ENCODE results near the gene COX19. TPM values are rescaled to one million over a fixed set of nuclear protein-coding genes. Genes with fewer than 3 reads are reported as not detected.

The COX19 gene
- total RNA-seq, 1 donor, result 10.9 TPM

- Histone ChIP-seq H4K20me1 (ENCODE audit: insufficient read depth, low read length) (peaks cover 56% of the 10 kb centered on the region), H3K27me3 (ENCODE audit: insufficient read depth, low read length) (no peaks in the 10 kb centered on the region), H2AFZ (ENCODE audit: low read length) (no peak overlapping the region), H3K79me2 (ENCODE audit: insufficient read depth, low read length) (peaks cover 85% of the 10 kb centered on the region), H3K4me3 (ENCODE audit: insufficient read depth, low read length) (no peak overlapping the region), H3K36me3 (ENCODE audit: insufficient read depth, low read length) (peaks cover 9% of the 10 kb centered on the region), H3K4me1 (ENCODE audit: insufficient read depth, low read length) (no peaks in the 10 kb centered on the region), H3K27ac (ENCODE audit: low read depth, low read length) (no peak overlapping the region), H3K9me3 (ENCODE audit: low read depth, low read length) (no peaks in the 10 kb centered on the region), H3K4me2 (ENCODE audit: insufficient read depth, low read length) (no peak overlapping the region)
- TF ChIP-seq, protein P1, sequence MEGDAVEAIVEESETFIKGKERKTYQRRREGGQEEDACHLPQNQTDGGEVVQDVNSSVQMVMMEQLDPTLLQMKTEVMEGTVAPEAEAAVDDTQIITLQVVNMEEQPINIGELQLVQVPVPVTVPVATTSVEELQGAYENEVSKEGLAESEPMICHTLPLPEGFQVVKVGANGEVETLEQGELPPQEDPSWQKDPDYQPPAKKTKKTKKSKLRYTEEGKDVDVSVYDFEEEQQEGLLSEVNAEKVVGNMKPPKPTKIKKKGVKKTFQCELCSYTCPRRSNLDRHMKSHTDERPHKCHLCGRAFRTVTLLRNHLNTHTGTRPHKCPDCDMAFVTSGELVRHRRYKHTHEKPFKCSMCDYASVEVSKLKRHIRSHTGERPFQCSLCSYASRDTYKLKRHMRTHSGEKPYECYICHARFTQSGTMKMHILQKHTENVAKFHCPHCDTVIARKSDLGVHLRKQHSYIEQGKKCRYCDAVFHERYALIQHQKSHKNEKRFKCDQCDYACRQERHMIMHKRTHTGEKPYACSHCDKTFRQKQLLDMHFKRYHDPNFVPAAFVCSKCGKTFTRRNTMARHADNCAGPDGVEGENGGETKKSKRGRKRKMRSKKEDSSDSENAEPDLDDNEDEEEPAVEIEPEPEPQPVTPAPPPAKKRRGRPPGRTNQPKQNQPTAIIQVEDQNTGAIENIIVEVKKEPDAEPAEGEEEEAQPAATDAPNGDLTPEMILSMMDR (IDR thresholded peaks at IDR 0.05; ENCODE audit: extremely low read depth, low read depth, low read length), result no peak
- DNase-seq (ENCODE audit: insufficient read length, low spot score, missing footprints), result no peak
Observed at GRCh38 chr7:1016577-1017531, 41.5 kb upstream of the COX19 start.

DNA sequence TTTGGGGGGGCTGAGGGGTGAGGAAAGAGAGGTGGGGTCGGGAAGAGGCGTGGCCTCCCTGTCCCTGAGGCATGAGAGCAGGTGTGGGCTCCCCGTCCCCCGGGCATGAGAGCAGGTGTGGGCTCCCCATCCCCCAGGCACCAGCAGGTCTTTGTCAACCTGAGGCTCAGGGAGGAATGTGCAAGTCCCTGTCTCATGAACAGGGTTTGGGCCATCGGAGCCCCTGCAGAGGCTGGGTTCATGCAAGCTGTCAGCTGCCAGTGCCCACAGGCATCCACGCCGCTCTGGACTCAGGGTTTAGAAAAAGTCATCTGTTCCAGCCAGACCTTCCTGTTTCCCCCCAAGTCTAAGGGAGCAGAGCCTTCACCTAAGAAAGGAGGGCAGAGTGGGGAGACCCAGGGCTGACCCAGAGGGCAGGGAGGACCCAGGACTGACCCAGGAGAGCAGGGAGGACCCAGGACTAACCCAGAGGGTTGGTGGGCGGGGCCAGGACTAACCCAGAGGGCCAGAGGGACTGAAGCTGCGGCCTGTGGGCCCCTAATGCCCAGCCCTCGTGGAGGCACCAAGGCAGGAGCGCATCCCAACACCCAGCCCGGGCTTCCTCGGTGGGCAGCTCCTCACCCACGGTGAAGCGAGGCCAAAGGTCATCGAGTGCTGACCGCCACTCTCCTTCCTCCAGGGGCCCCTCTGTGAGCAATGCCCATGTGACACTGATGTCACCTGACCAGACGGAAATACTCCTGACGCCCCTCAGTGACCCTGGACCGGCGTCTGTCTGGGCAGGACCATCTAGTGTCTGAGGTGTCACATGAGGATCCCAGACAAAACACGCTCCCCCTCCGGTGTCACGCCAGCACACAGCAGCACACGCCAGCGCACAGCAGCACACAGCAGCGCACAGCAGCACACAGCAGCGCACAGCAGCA lies 40.1 kb upstream of the COX19 start:
- TF ChIP-seq, protein P1 (IDR thresholded peaks at IDR 0.05; ENCODE audit: extremely low read depth, low read depth, low read length), result no peak
- DNase-seq (ENCODE audit: insufficient read length, low spot score, missing footprints), result no peak
- no peaks in the 10 kb centered on the region for H3K9me3 ChIP-seq (ENCODE audit: low read depth, low read length)
- H3K4me2 ChIP-seq (ENCODE audit: insufficient read depth, low read length), result no peak overlapping the region
- peaks cover 51% of the 10 kb centered on the region for H4K20me1 ChIP-seq (ENCODE audit: insufficient read depth, low read length)
- H3K27me3 ChIP-seq (ENCODE audit: insufficient read depth, low read length), result no peaks in the 10 kb centered on the region
- H2AFZ ChIP-seq (ENCODE audit: low read length), result no peak overlapping the region
- H3K79me2 ChIP-seq (ENCODE audit: insufficient read depth, low read length), result peaks cover 85% of the 10 kb centered on the region
- no peaks in the 10 kb centered on the region for H3K4me1 ChIP-seq (ENCODE audit: insufficient read depth, low read length)
- no peak overlapping the region for H3K27ac ChIP-seq (ENCODE audit: low read depth, low read length)
- no peak overlapping the region for H3K4me3 ChIP-seq (ENCODE audit: insufficient read depth, low read length)
- peaks cover 5% of the 10 kb centered on the region for H3K36me3 ChIP-seq (ENCODE audit: insufficient read depth, low read length)

DNA sequence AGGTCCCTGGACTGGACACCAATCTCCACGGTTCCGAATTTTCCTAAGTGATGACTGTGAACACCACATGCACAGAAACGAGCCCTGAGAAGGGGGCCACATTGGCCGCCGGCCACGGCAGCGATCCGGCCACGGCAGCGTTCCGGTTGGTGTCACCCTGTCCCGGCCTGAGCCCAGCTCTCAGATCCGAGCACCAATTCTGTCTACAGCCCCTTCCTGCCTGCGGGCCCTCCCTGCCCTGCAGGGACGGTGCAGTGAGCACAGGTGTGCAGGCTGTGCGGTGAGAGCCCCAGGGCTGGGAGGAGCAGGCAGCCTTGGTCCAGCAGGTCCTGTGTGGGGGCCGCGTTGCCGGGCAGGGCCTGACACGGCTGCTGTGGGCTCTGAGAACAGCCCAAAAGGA lies 39.3 kb upstream of the COX19 start:
- Histone ChIP-seq H3K79me2 (ENCODE audit: insufficient read depth, low read length) (peaks cover 85% of the 10 kb centered on the region), H3K4me1 (ENCODE audit: insufficient read depth, low read length) (no peaks in the 10 kb centered on the region), H3K9me3 (ENCODE audit: low read depth, low read length) (no peaks in the 10 kb centered on the region), H3K4me2 (ENCODE audit: insufficient read depth, low read length) (no peak overlapping the region), H3K4me3 (ENCODE audit: insufficient read depth, low read length) (no peak overlapping the region), H3K27ac (ENCODE audit: low read depth, low read length) (no peak overlapping the region), H3K36me3 (ENCODE audit: insufficient read depth, low read length) (peaks cover 5% of the 10 kb centered on the region), H3K27me3 (ENCODE audit: insufficient read depth, low read length) (no peaks in the 10 kb centered on the region), H2AFZ (ENCODE audit: low read length) (no peak overlapping the region), H4K20me1 (ENCODE audit: insufficient read depth, low read length) (peaks cover 54% of the 10 kb centered on the region)
- DNase-seq (ENCODE audit: insufficient read length, low spot score, missing footprints), result no peak
- TF ChIP-seq, protein P1 (IDR thresholded peaks at IDR 0.05; ENCODE audit: extremely low read depth, low read depth, low read length), result no peak

Measured in osteoblast (primary cell).